Left hindlimb (tissue), 1 donor: Measurements from ENCODE around the gene GRAMD2B.
"Not testable (repeated sequence)": the region's sequence is repeated elsewhere in the genome, so short reads cannot be mapped to it uniquely, and the experiment has no call there.

Experiments
- DNase-seq: peaks from one replicate; pipeline ENCODE4 v3.0.0-alpha.2; 2018

Gene GRAMD2B

DNA sequence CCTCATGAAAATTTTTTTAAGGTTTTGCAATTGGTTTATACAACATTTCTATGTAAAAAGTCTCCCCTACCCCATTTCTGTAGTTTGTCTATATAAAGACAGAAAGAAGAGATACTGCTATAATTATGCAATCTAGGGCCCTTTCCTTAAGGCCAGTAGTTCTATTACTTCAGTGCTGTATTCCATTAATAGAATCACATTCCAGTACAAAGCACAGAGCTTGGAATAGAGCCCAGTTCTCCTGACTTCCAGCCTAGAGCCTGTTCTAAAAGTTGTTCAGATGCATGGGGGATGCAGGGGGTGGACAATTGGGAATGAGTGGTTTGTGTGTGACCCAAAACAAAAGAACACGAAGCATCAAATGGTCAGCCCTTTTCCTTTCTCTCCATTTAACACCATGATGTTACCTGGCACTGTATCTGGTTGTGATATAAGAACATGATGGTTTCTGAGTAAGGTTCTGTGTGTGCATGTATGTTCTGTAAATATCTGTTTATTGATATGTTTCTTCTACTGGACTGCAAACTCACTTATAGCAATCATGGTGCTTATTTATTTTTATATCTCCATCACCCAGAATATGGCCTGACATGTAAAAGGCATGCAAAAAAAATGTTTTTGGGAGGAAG is 8.2 kb upstream of the GRAMD2B start:
- no peak for DNase-seq

GRCh38 chr5:126415789-126416188 is 7.4 kb upstream of the GRAMD2B start:
- no peak for DNase-seq

GRCh38 chr5:126416266-126416925 is 6.8 kb upstream of the GRAMD2B start:
- DNase-seq, result no peak

DNA sequence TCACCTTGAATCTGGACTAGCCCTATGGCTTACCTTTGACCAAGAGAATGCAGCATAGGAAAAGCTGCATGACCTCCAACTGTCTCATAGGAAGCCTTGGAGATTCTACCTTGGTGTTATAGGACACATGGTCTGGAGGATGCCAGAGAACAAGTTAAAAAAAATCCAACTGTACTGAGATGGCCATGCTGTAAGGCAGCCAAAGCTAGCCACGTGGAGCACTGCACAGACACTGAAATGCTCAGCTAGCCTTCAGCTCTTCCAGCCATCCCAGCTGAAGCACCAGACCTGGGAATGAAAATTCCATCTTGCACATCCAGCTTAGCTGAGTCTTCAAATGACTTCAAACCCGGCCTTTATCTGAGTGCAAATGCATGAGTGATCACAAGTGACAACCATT is 6.0 kb upstream of the GRAMD2B start:
- no peak for DNase-seq

DNA sequence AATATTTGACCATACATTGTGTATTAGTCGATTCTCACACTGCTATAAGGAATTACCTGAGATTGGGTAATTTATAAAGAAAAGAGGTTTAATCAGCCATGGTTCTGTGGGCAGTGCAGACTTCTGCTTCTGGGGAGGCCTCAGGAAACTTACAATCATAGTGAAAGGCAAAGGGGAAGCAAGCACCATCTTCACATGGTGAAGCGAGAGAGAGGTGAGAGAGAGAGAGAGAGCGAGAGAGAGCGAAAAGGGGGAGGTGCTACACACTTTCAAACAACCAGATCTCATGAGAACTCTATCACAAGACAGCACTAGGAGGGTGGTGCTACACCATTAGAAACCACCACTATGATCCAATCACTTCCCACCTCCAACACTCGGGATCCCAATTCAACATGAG is 4.1 kb upstream of the GRAMD2B start:
- DNase-seq, result no peak

DNA sequence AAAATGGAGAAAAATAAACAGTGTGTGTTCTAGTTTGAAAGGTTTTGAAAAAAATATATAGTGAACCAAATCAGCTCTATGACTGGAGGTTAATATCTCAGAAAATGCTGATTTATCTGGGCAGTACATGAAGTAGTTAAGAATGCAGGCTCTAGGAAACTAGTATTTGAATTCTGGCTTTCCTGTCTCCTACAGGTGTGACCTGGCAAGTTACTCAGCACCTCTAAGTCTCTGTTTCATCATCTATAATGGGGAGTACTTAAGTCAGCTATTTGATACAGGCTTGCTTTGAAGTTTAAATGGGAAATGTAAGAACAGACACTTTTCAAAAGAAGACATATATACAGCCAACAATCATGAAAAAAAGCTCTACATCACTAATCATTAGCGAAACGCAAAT is 5.2 kb downstream of the GRAMD2B start:
- DNase-seq, result no peak

- DNase-seq, result no peak
Measured at GRCh38 chr5:126430631-126431030, 7.4 kb downstream of the GRAMD2B start.

DNA sequence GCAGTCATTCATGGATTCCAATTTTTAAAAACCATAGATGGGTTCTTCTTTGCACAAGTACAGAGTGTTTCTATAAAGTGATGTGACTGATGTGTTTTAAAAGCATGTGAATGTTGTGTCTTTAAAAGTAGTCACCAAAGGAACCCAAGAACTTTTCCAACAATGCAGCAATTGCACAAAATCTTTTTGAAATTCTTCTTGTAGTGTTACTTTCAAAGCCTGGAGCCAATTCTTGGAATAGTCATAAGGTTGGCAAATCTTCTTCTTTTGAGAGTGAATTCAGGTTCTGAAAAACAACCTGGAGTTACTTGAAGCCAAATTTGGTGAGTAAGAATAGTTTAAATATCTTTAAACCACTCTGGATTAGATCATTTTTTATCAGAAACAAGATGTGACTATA is 10.5 kb downstream of the GRAMD2B start:
- no peak for DNase-seq

DNA sequence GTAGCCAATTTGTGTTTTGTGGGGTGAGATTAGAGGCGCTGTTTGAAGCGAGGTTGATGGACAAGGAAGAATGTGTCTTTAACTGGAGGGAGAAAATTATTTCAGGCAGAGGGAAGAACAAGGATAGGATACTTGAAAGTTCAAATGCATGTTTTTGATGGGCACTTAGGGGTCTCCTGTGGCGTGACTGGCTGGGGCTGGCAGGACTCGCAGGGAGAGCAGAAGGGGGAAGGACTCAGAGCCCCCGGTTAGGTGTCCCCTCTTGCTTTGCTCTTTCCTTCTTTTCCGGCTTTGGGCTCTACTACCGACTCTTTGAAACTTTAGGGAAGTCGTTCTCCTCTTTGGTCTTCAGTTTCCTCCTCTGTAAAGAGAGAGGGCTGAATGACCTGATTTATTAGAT is 12.1 kb downstream of the GRAMD2B start:
- DNase-seq, result no peak

DNA sequence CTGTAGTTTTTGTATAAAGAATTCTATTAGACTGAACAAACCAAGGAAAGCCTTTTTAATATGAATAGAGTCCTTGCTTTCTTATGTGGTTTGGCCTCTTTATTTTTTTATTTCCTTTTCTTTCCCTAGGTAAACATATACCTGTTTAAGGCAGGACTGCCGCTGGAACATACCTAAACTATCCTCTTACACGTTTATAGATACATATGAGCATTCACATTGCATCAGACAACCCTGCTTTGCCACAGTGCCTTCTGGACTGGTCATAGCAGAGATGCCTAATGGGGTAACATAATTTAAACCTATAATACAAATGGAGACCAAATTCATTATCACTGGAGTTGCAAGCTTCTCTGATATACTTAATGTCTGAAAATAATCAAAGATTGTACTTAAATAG is 12.5 kb downstream of the GRAMD2B start:
- DNase-seq, result no peak

DNA sequence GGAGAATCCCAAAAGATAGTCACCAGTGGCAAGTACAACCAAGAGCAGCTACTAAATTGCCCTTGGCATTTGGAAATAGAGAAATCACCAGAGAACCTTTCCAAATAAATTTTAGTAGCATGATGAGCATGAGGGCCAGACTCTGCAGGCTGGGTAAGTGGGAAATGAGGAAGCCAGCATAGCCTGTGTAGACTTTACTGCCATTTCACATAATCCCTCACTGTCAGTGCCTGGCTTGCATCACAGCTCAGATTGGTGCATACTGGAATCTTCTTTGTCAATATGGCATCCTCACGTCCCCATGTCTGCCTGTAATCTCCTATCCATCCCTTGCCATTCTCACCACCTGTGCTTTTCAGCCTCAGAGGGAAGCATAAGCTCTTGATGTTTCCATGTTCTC is 14.5 kb downstream of the GRAMD2B start:
- DNase-seq, result no peak

DNA sequence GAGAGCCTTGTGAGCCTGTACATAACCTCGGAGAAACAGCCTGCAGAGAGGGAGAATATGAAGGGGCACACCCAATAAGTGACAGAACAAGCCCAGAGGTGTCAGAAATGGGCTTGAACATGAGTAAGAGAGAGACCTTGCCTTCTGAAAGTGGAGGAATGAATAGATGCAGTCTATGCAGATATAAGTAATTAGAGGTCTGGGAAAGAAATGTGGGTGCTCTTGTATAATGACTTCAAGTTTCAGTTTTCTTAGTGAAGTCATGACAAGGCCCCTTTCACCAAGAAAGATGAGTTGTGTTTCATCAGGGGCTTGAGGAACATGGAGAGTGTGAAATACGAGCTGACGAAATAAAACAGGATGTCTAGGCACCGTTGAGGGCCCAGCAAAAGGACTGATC is 15.1 kb downstream of the GRAMD2B start:
- no peak for DNase-seq

DNA sequence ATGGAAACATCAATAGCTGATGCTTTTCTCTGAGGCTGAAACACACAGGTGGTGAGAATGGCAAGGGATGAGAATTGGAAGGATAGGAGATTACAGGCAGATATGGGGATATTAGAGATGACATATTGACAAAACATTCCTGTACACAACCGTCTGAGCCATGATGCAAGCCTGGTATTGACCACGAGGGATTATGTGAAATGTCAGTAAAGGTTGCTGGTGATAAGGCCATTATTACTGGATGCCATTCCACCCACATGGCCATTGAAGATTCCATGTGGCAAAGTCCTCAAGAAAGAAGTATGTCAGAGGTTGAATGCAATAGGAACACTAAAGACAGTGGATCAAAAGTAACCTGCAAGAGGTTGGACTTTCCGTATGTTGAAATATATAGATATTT is 15.7 kb downstream of the GRAMD2B start:
- no peak for DNase-seq

- not testable (repeated sequence) for DNase-seq
Measured at GRCh38 chr5:126439724-126440123, 16.5 kb downstream of the GRAMD2B start.

GRCh38 chr5:126441230-126441629 is 18.0 kb downstream of the GRAMD2B start:
- no peak for DNase-seq

GRCh38 chr5:126443374-126443851 is 20.2 kb downstream of the GRAMD2B start:
- no peak for DNase-seq

DNA sequence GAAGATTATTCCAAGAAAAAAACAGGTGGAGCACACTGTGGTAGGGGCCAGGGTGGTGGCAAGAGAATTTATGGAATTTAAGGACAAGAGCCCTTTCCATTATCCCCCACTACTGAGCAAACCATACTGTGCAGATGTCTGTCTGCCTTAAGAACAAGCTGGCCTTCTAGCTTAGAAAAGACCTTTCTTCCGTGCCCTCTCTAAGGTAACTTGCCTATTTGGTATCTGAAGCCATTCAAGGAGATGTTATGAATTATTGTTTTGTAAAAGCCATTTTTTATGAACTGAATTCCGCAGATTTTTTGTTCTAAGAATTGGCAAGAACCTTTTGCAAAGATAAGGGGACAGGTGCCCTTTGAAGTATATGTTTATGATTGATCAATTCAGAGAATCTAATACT is 20.9 kb downstream of the GRAMD2B start:
- no peak for DNase-seq

DNA sequence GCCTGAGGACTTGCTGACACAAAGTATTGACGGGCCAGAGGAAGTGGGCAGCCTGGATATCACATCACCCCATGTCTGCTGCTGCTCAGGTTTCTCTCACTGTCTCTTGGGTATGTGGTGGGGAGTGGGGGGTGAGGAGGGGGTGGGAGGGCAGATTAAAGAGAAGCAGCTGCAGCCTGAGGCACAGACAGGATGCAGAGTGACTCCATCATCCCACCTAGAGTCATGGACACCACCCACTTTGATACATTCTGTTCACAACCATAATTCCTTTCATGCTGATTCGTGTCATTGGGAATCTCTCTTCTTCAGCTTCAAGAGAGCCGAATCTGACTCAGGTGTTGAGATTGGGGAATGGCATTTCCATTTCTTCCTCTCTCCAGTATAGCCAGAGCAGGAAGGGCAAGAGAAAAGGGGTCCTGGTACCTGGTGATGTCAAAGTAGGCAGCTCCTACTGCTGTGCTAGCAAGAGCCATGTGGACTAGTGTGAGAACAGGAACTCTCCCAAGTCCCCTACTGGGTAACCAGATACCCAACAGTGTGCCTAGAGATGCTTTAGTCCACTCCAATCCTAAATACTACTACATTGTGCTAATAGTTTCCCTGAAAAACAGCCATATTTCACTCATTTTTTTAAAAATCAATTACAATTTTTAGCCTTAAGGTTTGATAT is 22.4 kb downstream of the GRAMD2B start:
- no peak for DNase-seq

DNA sequence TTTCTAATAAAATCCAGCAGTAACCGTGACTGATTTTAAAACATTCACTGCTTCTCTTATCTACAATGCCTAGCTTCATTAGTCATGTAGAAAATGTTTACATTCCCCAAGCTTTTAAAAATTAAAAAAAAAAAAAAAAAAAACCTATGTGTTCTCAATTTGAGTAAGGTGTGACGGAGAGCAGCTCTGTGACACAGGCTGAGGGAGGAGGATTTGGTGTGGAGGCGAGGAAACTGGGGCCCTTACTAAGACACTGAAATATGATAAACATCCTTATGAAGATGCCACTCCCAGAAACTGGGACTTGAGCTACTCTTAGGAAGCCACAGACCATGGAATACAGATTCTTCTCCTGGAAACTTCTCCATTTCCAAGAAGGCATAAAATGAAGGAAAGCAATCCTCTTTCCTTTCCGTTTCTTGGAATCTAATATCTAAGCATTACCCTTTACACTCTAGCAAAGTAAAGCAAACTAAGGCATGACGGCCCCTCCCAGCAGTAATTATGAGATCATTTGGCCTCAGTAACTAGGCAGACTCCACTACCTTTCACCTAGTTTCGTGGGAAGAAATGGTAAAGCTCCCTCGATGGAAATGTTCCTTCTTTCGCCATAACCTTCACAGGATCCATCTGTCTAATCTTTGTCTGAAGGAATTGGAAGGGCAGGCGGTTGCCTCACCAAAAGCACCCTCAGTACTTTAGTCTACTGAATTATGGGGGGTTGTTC is 23.5 kb downstream of the GRAMD2B start:
- no peak for DNase-seq

GRCh38 chr5:126448720-126449119 is 25.5 kb downstream of the GRAMD2B start:
- DNase-seq, result no peak

DNA sequence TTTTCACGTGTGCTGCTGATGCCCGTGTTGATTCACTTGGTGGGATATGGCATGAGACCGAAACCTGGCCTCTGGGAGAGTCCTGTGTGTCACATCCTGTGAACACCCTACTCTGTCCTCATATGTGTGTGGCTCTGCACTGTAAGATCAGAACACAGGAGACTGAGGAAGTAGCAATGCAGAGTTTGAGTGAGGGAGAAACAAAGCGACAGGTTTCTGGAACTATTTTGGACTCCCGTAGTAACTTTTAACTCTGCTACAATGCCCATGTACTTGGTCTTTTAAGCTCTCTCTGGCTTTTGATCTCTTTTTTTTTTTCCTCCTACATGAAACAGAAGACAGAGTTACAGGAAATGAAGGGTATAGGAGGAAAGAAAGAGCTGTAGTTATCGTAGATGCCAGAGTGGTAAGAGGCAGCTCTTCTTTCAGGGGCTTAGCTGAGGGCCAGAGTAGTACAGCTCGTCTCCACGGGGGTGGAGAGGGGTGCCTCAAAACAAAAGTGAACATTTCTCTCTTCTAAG is 26.6 kb downstream of the GRAMD2B start:
- no peak for DNase-seq

- DNase-seq, result no peak
Measured at GRCh38 chr5:126450346-126450745, 27.1 kb downstream of the GRAMD2B start.

DNA sequence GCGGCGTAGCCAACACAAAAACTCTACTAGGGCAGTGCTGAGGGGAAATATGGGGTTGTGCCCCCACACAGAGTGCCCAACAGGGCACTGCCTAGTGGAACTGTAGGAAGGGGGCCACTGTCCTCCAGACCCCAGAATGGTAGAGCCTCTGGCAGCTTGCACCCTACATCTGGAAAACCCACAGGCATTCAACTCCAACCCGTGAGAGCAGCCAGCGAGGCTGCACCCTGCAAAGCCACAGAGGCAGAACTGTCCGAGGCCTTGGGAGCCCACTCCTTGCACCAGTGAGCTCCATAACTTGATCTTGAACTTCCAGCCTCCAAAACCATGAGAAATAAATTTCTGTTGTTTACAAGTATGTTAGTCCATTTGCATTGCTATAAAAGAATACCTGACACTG is 27.7 kb downstream of the GRAMD2B start:
- no peak for DNase-seq
